Endothelial cell (in vitro differentiated cells): ENCODE data around the gene FIGLA. TPM values are rescaled to one million over a fixed set of nuclear protein-coding genes. Genes with fewer than 3 reads are reported as not detected.

Experiments used
- DNase-seq: peaks from one replicate; pipeline ENCODE4 v3.0.0; 2021; ENCODE audit warnings: low spot score
- H3K27ac Mint-ChIP-seq: one replicate; pipeline ENCODE4 v1.8.0; 2021; ENCODE audit warnings: mixed read lengths, inconsistent platforms; ENCODE audit not compliant: unreplicated experiment
- H3K27me3 Mint-ChIP-seq: one replicate; pipeline ENCODE4 v1.8.0; 2021; ENCODE audit warnings: mild to moderate bottlenecking, moderate library complexity, mixed read lengths, inconsistent platforms; ENCODE audit not compliant: unreplicated experiment
- H3K36me3 Mint-ChIP-seq: one replicate; pipeline ENCODE4 v1.8.0; 2021; ENCODE audit warnings: mild to moderate bottlenecking, low read depth, mixed read lengths, inconsistent platforms; ENCODE audit not compliant: unreplicated experiment
- H3K4me1 Mint-ChIP-seq: one replicate; pipeline ENCODE4 v1.8.0; 2021; ENCODE audit warnings: mild to moderate bottlenecking, mixed read lengths, inconsistent platforms; ENCODE audit not compliant: unreplicated experiment
- H3K4me3 Mint-ChIP-seq: one replicate; pipeline ENCODE4 v1.8.0; 2021; ENCODE audit warnings: mild to moderate bottlenecking, mixed read lengths, inconsistent platforms; ENCODE audit not compliant: unreplicated experiment
- H3K9me3 Mint-ChIP-seq: one replicate; pipeline ENCODE4 v1.8.0; 2021; ENCODE audit warnings: mixed read lengths, inconsistent platforms; ENCODE audit not compliant: unreplicated experiment
- CTCF ChIP-seq: fragments of 200-600 bp; sonication (generic); IDR thresholded peaks from one replicate; pipeline ENCODE4 v1.5.0; 2021; ENCODE audit warnings: antibody characterized with exemption; ENCODE audit not compliant: unreplicated experiment
- total RNA-seq: library from RNA; stranded (reverse); fragmentation: NEBNext Ultra II Directional; extraction: Animal tissue kit (Norgen Biotek cat#: 25700); gene quantifications from one replicate; pipeline ENCODE4 v1.2.1, GENCODE V29; 2021; ENCODE audit not compliant: unreplicated experiment

FIGLA gene
- total RNA-seq, 1 donor from 2014 or later, result not detected

- no peak for DNase-seq
- Mint-ChIP-seq H3K4me3 (no peak overlapping the region), H3K27ac (no peak overlapping the region), H3K4me1 (peaks cover 26% of the 10 kb centered on the region), H3K9me3 (no peaks in the 10 kb centered on the region), H3K36me3 (peaks cover 10% of the 10 kb centered on the region), H3K27me3 (peaks cover 2% of the 10 kb centered on the region)
- TF ChIP-seq CTCF, result no peak
These were observed 5.8 kb upstream of the FIGLA start for GRCh38 chr2:70796262-70796661.

- H3K27me3 Mint-ChIP-seq, result peaks cover 2% of the 10 kb centered on the region
- no peak overlapping the region for H3K27ac Mint-ChIP-seq
- H3K9me3 Mint-ChIP-seq, result no peaks in the 10 kb centered on the region
- H3K36me3 Mint-ChIP-seq, result peaks cover 10% of the 10 kb centered on the region
- TF ChIP-seq CTCF, result no peak
- peaks cover 29% of the 10 kb centered on the region for H3K4me1 Mint-ChIP-seq
- no peak overlapping the region for H3K4me3 Mint-ChIP-seq
- DNase-seq, result no peak
These were observed 4.9 kb upstream of the FIGLA start for GRCh38 chr2:70795164-70795995.

- TF ChIP-seq CTCF, result no peak
- no peak for DNase-seq
- Mint-ChIP-seq H3K4me3 (no peak overlapping the region), H3K4me1 (peaks cover 33% of the 10 kb centered on the region), H3K36me3 (no peaks in the 10 kb centered on the region), H3K27me3 (peaks cover 2% of the 10 kb centered on the region), H3K27ac (no peak overlapping the region), H3K9me3 (no peaks in the 10 kb centered on the region)
These were observed 3.0 kb upstream of the FIGLA start for GRCh38 chr2:70793450-70793849.

- Mint-ChIP-seq H3K9me3 (no peaks in the 10 kb centered on the region), H3K4me3 (peak overlapping the region; percentile 85), H3K36me3 (no peaks in the 10 kb centered on the region), H3K27me3 (peaks cover 2% of the 10 kb centered on the region), H3K27ac (no peak overlapping the region), H3K4me1 (peaks cover 13% of the 10 kb centered on the region)
- peak; percentile 82 for DNase-seq
- peak; percentile 53 for TF ChIP-seq CTCF
These were observed 923 bp downstream of the FIGLA start for GRCh38 chr2:70789304-70790135.
